Astrocyte of the spinal cord (primary cell): Measurements from ENCODE around the gene FAM221B.

Experiments used
- DNase-seq: peaks from one replicate; pipeline ENCODE4 v3.0.0; 2011; ENCODE audit warnings: low read depth, low spot score
- H3K4me3 ChIP-seq: 2 replicates; pipeline ENCODE4 v1.5.1; 2011; ENCODE audit warnings: low read depth, mild to moderate bottlenecking, low read length, moderate library complexity
- in situ Hi-C: cut with HindIII; loops from 2 replicates; pipeline ENCODE4 v1.10.0; 2017; ENCODE audit warnings: low sequenced_read_pairs
- TF ChIP-seq, protein P1 (sequence below): IDR thresholded peaks from 2 replicates; pipeline ENCODE4 v1.5.1; 2012; ENCODE audit warnings: low read depth, mild to moderate bottlenecking, low read length, inconsistent platforms

The FAM221B gene

DNA sequence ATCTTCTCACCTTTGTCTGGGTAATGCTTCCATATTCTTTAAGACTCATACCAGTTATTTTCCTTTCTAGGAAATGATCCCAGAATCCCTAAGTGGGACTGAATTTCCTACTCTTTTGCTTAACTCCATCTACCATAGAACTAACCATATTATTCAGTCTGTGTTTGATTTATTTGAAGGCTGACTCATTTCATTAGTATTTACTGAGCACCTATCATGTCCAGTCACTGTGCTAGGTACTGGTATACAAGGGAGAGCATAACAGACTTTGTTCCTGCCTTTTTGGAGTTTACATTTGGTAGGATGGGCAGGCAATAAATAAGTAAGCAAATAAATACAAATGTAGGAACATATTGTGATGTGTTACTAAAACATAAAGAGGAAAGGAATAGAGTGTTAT, 32.8 kb downstream of the FAM221B start:
- in situ Hi-C loops, result no loop called here
- TF ChIP-seq, protein P1, sequence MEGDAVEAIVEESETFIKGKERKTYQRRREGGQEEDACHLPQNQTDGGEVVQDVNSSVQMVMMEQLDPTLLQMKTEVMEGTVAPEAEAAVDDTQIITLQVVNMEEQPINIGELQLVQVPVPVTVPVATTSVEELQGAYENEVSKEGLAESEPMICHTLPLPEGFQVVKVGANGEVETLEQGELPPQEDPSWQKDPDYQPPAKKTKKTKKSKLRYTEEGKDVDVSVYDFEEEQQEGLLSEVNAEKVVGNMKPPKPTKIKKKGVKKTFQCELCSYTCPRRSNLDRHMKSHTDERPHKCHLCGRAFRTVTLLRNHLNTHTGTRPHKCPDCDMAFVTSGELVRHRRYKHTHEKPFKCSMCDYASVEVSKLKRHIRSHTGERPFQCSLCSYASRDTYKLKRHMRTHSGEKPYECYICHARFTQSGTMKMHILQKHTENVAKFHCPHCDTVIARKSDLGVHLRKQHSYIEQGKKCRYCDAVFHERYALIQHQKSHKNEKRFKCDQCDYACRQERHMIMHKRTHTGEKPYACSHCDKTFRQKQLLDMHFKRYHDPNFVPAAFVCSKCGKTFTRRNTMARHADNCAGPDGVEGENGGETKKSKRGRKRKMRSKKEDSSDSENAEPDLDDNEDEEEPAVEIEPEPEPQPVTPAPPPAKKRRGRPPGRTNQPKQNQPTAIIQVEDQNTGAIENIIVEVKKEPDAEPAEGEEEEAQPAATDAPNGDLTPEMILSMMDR, result no peak
- no peak for DNase-seq
- no peak overlapping the region for H3K4me3 ChIP-seq

DNA sequence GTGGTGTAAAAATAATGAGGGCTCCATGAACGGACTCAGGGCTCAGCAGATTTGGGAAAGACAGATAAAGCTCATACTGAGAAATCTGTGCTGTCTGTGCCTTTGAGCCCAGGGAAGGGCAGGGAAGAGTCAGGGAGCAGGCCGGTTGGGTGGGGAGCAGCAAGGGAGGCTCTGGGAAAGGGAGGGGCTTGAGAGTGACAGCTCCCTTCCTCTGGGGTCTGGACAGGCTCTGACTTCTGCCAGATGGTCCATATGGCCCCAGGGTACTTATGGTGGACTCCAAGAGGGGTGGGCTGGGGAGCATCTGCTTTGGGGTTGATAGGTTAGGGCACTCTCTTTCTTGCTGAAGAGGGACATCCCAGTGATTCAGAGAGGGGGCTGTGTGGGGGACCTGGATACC, 35.1 kb downstream of the FAM221B start:
- in situ Hi-C loops, result no loop called here
- no peak for DNase-seq
- peak overlapping the region; percentile 5 for H3K4me3 ChIP-seq
- TF ChIP-seq, protein P1, result no peak

DNA sequence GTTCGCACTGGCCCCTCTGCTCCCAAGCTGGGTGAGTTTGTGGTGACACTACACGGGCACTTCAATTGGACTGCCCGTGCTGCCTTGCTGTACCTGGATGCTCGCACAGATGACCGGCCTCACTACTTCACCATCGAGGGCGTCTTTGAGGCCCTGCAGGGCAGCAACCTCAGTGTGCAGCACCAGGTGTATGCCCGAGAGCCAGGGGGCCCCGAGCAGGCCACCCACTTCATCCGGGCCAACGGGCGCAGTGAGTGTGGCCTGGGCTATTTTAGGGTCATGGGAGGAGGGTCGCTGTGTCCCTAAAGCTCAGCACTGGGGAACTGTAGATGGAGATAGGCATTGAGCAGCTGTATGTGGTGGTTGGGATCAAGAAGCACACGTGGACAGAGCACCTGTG, 35.7 kb downstream of the FAM221B start:
- no peak for DNase-seq
- TF ChIP-seq, protein P1, result no peak
- in situ Hi-C loops, result no loop called here
- H3K4me3 ChIP-seq, result no peak overlapping the region

DNA sequence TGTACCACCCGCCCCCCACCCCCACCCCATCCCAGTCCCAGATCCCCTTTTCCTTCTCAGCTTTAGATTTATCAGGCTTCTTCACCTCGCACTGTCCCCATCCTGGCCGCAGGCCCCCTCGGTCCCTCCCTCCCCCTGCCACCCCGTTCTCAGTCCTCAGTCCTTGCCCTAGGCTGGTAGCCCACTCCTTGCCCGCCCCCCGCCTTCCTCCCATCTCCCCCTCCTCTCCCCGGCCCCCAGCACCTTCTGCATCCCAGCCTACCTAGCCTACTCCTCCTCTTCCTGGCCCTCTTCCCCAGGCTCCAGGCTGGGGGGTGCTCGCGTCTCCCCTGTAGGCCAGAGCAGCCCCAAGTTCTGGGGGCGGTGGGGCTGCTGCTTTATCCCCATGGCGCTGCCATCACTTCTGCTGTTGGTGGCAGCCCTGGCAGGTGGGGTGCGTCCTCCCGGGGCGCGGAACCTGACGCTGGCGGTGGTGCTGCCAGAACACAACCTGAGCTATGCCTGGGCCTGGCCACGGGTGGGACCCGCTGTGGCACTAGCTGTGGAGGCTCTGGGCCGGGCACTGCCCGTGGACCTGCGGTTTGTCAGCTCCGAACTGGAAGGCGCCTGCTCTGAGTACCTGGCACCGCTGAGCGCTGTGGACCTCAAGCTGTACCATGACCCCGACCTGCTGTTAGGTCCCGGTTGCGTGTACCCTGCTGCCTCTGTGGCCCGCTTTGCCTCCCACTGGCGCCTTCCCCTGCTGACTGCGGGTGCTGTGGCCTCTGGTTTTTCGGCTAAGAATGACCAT, 36.3 kb downstream of the FAM221B start:
- TF ChIP-seq, protein P1, result no peak
- in situ Hi-C loops, result no loop called here
- H3K4me3 ChIP-seq, result peak overlapping the region; percentile 53
- DNase-seq, result no peak

DNA sequence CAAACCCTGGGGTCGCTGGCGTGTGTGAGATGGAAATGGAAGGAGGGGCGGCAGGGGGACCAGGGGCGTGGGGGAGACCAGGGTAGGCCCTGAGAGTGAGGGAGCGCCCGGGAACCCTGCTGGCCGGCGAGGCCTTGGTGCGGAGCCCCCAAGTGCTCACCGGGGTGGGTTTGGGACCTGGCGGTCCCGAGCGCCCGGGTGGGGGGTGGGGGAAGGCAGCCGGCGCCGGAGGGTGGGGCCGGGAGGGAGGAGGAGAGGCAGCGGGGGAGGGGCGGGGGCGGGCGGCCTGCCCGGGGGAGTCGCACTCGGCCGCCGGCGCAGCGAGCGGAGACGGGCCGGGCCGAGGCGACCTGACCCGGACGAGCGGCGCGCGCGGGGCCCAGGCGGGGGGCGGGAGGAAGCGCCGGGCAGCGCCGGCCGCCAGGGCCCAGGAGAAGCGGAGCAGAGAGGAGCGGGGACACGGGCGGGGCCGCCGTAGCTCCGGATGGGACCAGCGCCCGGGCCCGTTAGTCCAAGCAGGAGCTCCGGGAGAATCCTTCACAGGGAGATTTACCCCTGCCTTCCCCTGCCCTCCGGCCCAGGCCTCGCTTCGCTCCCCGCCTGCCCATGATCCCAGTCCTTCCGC, 37.1 kb downstream of the FAM221B start, which contains the start of gene NPR2:
Gene NPR2, plus strand, starts transcription at position 295 of the 625 bp plus-strand sequence. CDS start 818 bp downstream, outside the sequence.
- peak within 1 kb of the TSS; percentile 53 for H3K4me3 ChIP-seq
- in situ Hi-C loops, result no loop called here

DNA sequence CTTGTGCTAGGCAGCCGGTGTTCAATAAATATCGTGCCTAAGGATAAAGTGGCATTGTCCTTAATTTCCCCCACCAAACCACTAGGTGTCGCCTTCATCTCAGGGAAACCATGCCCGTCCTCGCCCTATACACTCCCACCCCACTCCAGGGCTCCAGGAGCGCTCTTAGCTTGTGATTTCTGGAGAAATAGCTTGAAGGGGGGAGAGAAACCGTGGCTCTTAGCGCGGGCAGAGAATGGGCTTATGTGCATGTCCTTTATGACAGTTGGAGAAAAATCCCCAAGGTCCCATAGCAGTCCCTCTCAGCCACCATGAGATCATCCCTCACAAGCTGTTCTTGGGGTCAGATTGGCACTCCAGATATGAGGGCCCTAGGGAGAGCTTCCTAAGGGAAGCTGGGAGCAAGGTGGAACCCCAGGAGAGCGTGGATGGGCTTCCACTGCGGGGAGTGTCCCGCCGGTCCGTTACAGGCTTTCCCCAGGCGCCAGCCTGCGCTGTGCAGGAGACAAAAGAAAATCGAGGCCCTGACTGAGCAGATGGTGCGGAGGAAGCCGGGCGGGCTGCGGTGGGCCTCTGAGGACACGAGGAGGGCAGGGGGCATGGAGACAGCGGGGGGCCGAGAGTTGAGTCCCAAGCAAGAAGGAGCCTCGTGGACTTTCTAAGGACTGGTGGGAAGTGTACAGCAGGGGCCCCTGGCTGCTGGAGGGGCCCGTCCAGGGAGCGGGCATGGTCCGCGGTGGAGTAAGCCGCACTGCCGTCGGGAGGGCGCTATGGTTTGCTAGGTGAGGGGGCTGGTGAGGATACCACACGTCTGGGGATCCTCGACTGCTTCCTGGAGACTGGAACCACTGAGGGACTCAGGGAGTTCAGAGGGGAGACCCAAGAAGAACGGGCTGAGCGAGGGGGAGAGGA, 37.9 kb downstream of the FAM221B start:
- in situ Hi-C loops, result no loop called here
- peak; percentile 83 for DNase-seq
- TF ChIP-seq, protein P1, result peak; percentile 79
- peak overlapping the region; percentile 26 for H3K4me3 ChIP-seq

More for the DNA sequence above, 37.1 kb downstream of the FAM221B start, which contains the start of gene NPR2:
- no peak for DNase-seq
- TF ChIP-seq, protein P1, result no peak
